Activated naive CD8-positive, alpha-beta T cell treated with anti-CD3 and anti-CD28 coated beads for 36 hours (primary cell): ENCODE measurements around the gene VSIG2. TPM values are rescaled to one million over a fixed set of nuclear protein-coding genes. Genes with fewer than 3 reads are reported as not detected.
"Not testable (repeated sequence)": the region's sequence is repeated elsewhere in the genome, so short reads cannot be mapped to it uniquely, and the experiment has no call there.

Source experiments
- DNase-seq: peaks from one replicate; pipeline ENCODE4 v3.0.0; 2021
- H3K27ac Mint-ChIP-seq: one replicate; pipeline ENCODE4 v1.8.0; 2022; ENCODE audit warnings: mild to moderate bottlenecking, moderate library complexity, mixed read lengths
- H3K27me3 Mint-ChIP-seq: one replicate; pipeline ENCODE4 v1.8.0; 2022; ENCODE audit warnings: mild to moderate bottlenecking, mixed read lengths
- H3K36me3 Mint-ChIP-seq: one replicate; pipeline ENCODE4 v1.8.0; 2021; ENCODE audit warnings: mild to moderate bottlenecking, mixed read lengths
- H3K4me1 Mint-ChIP-seq: one replicate; pipeline ENCODE4 v1.8.0; 2021; ENCODE audit warnings: mixed read lengths
- H3K4me3 Mint-ChIP-seq: one replicate; pipeline ENCODE4 v1.8.0; 2022; ENCODE audit warnings: mild to moderate bottlenecking, moderate library complexity, mixed read lengths
- H3K9me3 Mint-ChIP-seq: one replicate; pipeline ENCODE4 v1.8.0; 2022; ENCODE audit warnings: mixed read lengths
- total RNA-seq, 2 experiments: library from RNA; stranded (reverse); gene quantifications; one replicate each; pipeline ENCODE4 v1.2.3, GENCODE V29; 2021

Gene VSIG2
- total RNA-seq, 2 experiments from 2014 or later, result 0.18 to 0.31 TPM

GRCh38 chr11:124776865-124777645, 25.0 kb upstream of the VSIG2 start:
- Mint-ChIP-seq H3K36me3 (peaks cover 19% of the 10 kb centered on the region), H3K4me3 (no peak overlapping the region), H3K27me3 (no peaks in the 10 kb centered on the region), H3K27ac (peak overlapping the region; percentile 68), H3K9me3 (no peaks in the 10 kb centered on the region), H3K4me1 (peaks cover 21% of the 10 kb centered on the region)
- DNase-seq, result no peak

GRCh38 chr11:124770959-124771358, 18.9 kb upstream of the VSIG2 start:
- not testable (repeated sequence) for H3K4me3 Mint-ChIP-seq, DNase-seq, H3K27me3 Mint-ChIP-seq, H3K4me1 Mint-ChIP-seq, H3K9me3 Mint-ChIP-seq, H3K27ac Mint-ChIP-seq
- H3K36me3 Mint-ChIP-seq, result peaks cover 18% of the 10 kb centered on the region

DNA sequence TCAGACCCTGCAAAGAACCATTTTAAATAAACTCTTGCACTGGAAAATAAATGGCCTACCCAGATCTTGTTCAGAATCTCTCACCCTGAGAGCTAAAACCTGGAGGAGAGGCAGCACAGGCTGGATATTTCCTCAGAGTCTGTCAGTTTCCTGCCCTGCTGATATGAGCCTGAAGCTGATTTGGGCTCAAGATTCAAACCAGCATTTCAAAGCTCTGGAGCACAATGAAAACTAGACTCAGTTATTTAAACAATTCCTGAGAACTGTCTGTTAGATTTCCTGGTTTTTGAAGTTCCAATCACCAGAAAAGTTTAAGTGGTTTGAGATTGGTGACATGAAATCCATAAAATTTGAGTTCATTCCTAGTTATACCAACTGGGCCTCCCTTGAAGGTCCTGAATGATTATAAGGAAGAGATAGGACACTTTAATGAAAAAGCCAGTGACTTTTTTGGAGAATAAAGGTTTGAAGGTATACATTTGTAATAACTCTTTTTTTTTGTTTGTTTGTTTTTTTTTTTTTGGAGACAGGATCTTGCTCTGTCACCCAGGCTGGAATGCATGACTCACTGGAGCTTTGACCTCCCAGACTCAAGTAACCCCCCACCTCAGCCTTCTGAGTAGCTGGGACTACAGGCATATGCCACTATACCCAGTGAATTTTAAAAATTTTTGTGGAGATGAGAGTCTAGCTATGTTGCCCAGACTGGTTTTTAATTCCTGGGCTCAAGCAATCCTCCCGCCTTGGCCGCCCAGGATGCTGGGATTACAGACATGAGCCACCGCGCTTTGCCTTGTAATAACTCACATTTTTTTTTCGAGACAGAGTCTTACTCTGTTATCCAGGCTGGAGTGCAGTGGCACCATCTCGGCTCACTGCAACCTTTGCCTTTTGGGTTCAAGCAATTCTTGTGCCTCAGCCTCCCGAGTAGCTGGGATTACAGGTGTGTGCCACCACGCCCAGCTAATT, 18.0 kb upstream of the VSIG2 start:
- no peak for DNase-seq
- peaks cover 2% of the 10 kb centered on the region for H3K4me1 Mint-ChIP-seq
- H3K27me3 Mint-ChIP-seq, result no peaks in the 10 kb centered on the region
- H3K9me3 Mint-ChIP-seq, result no peaks in the 10 kb centered on the region
- H3K27ac Mint-ChIP-seq, result no peak overlapping the region
- H3K36me3 Mint-ChIP-seq, result peaks cover 17% of the 10 kb centered on the region
- no peak overlapping the region for H3K4me3 Mint-ChIP-seq

GRCh38 chr11:124768914-124769313, 16.9 kb upstream of the VSIG2 start:
- Mint-ChIP-seq H3K9me3 (no peaks in the 10 kb centered on the region), H3K36me3 (peaks cover 17% of the 10 kb centered on the region), H3K27me3 (no peaks in the 10 kb centered on the region), H3K27ac (no peak overlapping the region), H3K4me3 (no peak overlapping the region), H3K4me1 (peaks cover 2% of the 10 kb centered on the region)
- DNase-seq, result no peak

- H3K9me3 Mint-ChIP-seq, result no peaks in the 10 kb centered on the region
- H3K27ac Mint-ChIP-seq, result no peak overlapping the region
- H3K27me3 Mint-ChIP-seq, result peaks cover 5% of the 10 kb centered on the region
- H3K4me3 Mint-ChIP-seq, result no peak overlapping the region
- peaks cover 9% of the 10 kb centered on the region for H3K36me3 Mint-ChIP-seq
- H3K4me1 Mint-ChIP-seq, result peaks cover 10% of the 10 kb centered on the region
- no peak for DNase-seq
Measured at GRCh38 chr11:124766156-124766555, 14.1 kb upstream of the VSIG2 start.

DNA sequence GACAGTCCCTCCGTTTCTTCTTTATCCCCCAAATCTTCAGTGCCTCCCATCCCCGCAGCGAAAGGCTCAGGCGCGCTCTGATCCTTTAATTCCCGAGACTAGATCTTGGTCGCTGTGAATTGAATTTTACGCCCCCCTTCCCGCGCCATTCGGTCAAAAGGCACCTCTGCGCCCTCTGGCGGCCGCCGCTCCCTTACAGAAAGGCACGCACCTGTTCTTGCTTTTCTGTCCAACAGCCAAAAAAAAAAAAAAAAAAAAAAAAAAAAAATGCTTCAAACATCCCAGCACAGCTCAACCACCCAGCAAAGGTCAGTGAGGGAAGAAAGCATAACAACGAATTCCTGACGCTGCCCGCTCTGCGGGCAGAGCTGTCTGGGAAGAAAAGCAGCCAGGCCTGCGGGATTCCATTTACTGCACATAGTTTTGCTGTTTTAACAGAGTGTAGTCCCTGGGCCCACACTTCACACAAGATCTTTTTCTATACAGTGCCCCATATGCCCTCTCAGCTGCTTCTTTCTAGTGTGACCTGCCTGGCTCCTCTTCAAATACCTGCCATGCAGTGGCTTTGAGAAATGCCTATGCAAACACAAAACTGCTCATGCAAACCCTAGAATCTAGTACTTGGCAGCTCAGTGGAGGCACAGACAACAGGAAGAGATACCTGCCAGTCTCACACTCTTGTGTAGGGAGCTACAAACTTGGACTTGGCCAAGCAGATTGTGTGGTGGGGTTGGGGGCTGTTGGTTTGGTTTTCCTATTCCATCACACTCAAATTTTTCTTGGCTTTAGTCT, 11.3 kb upstream of the VSIG2 start:
- peak; percentile 82 for DNase-seq
- peaks cover 33% of the 10 kb centered on the region for H3K27me3 Mint-ChIP-seq
- H3K4me3 Mint-ChIP-seq, result peak overlapping the region; percentile 94
- H3K4me1 Mint-ChIP-seq, result peaks cover 20% of the 10 kb centered on the region
- H3K27ac Mint-ChIP-seq, result peak overlapping the region; percentile 42
- peaks cover 4% of the 10 kb centered on the region for H3K36me3 Mint-ChIP-seq
- no peaks in the 10 kb centered on the region for H3K9me3 Mint-ChIP-seq

DNA sequence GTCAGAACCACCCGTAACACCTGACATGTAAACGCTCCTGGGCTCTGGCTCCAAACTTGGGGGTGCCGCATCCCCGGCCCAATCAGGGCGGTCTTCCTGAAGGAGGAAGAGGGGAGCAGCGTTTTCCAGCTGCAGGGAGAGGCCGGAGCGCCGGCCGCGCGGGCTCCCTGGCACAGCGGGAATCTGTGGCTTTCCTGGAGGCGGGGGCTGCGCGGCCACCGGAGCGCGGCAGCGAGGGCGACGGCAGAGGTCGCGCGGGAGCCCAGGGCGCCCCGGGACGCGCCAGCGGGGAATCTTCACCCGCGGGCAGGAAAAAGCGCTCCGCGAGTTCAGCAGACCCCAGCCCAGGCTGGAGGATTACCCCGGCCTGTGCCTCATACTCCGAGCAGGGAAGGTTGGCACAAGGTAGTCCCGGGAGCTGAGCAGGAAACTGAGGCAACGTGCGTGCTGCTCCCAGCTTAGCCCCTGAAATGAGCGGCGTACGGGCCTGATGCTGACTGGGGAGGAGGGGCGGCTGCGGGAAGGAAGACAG, 10.6 kb upstream of the VSIG2 start:
- Mint-ChIP-seq H3K36me3 (peaks cover 4% of the 10 kb centered on the region), H3K4me1 (peaks cover 22% of the 10 kb centered on the region), H3K27me3 (peaks cover 40% of the 10 kb centered on the region), H3K27ac (no peak overlapping the region), H3K9me3 (no peaks in the 10 kb centered on the region), H3K4me3 (peak overlapping the region; percentile 94)
- no peak for DNase-seq

- Mint-ChIP-seq H3K27me3 (peaks cover 45% of the 10 kb centered on the region), H3K27ac (peak within 1 kb of the TSS; percentile 42), H3K4me3 (peak within 1 kb of the TSS; percentile 94), H3K36me3 (peaks cover 4% of the 10 kb centered on the region), H3K4me1 (peaks cover 22% of the 10 kb centered on the region), H3K9me3 (no peaks in the 10 kb centered on the region)
- peak; percentile 80 for DNase-seq
Measured at GRCh38 chr11:124762105-124762623, 10.1 kb upstream of the VSIG2 start, which contains the start of gene ESAM. TSS of gene ESAM (minus strand) at chr11:124762290. CDS start at chr11:124762154, 136 bp downstream.

DNA sequence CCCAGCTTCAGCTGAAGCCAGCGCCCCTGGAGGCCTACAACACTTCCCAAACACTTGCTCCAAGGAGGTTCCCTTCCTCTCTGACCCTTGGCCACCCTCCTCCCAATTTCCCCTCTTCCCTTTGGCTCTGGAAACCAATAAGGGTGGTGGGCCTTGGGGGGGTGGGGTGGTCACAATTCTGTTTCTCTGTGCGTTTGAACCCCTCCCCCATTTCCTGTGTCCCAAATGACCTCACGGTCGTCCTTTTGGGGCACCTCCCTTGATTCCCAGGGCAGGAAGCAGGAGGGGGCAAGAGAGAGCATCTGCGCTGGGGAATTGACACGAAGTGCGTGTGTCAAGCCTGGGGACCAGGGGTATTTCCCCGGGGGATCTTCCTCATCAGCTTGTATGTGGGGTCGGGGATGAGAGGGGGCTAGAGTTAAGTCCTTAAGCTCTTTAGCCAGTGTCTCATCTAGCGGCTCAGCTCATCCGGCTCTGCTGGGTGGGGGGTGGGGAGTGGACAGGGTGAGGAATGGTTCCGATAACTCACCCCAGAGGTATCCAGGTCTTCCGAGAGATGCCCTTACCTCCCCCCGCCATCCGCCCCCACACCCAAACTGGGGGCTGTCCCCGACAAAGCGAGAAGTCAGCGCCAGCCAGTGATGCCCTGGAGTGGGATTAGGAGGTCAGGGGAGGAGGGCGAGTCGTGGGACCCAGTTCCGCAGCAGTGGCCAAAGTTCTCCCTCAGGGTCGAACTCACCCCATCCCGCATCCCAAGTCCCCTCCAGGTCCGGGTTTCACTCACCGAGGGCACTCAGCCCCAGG, 9.4 kb upstream of the VSIG2 start:
- H3K4me3 Mint-ChIP-seq, result peak overlapping the region; percentile 70
- no peak overlapping the region for H3K27ac Mint-ChIP-seq
- peaks cover 52% of the 10 kb centered on the region for H3K27me3 Mint-ChIP-seq
- H3K9me3 Mint-ChIP-seq, result no peaks in the 10 kb centered on the region
- peaks cover 3% of the 10 kb centered on the region for H3K36me3 Mint-ChIP-seq
- DNase-seq, result no peak
- peaks cover 22% of the 10 kb centered on the region for H3K4me1 Mint-ChIP-seq

DNA sequence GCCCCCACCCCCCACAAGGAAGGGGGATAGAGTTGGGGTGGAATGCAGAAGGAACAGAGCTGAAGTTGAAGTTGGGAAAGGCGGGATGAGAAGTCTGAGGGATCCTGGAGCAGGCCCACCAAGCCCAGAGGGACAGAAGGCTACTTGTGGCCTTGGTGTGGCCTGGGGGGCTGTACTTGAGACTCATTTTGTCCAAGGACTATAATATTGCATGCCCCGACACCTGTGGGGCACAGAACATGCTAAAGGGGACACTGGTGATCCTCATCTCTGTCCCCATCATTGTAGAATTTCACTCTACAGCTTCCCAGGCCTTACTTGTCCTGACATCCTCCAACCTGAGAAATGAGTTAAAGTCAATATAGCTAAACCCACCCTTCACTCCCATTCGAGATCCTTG, 8.8 kb upstream of the VSIG2 start:
- Mint-ChIP-seq H3K36me3 (no peaks in the 10 kb centered on the region), H3K4me1 (peaks cover 22% of the 10 kb centered on the region), H3K4me3 (no peak overlapping the region), H3K27me3 (peaks cover 58% of the 10 kb centered on the region), H3K27ac (no peak overlapping the region), H3K9me3 (no peaks in the 10 kb centered on the region)
- no peak for DNase-seq

GRCh38 chr11:124760205-124760652, 8.2 kb upstream of the VSIG2 start:
- DNase-seq, result no peak
- Mint-ChIP-seq H3K27ac (no peak overlapping the region), H3K4me1 (peaks cover 22% of the 10 kb centered on the region), H3K9me3 (no peaks in the 10 kb centered on the region), H3K27me3 (peaks cover 58% of the 10 kb centered on the region), H3K4me3 (peak overlapping the region; percentile 48), H3K36me3 (no peaks in the 10 kb centered on the region)

GRCh38 chr11:124759266-124760204, 7.5 kb upstream of the VSIG2 start:
- Mint-ChIP-seq H3K9me3 (no peaks in the 10 kb centered on the region), H3K4me1 (peaks cover 22% of the 10 kb centered on the region), H3K27ac (no peak overlapping the region), H3K27me3 (peaks cover 58% of the 10 kb centered on the region), H3K36me3 (no peaks in the 10 kb centered on the region), H3K4me3 (peak overlapping the region; percentile 48)
- no peak for DNase-seq
